Measurements from ENCODE around the gene GRAMD2B. TPM values are rescaled to one million over a fixed set of nuclear protein-coding genes. Genes with fewer than 3 reads are reported as not detected.
A peak's percentile ranks its signal among the peaks of the same experiment; 100 is the strongest.
"Not testable (repeated sequence)": the region's sequence is repeated elsewhere in the genome, so short reads cannot be mapped to it uniquely, and the experiment has no call there.

The GRAMD2B gene, protein sequence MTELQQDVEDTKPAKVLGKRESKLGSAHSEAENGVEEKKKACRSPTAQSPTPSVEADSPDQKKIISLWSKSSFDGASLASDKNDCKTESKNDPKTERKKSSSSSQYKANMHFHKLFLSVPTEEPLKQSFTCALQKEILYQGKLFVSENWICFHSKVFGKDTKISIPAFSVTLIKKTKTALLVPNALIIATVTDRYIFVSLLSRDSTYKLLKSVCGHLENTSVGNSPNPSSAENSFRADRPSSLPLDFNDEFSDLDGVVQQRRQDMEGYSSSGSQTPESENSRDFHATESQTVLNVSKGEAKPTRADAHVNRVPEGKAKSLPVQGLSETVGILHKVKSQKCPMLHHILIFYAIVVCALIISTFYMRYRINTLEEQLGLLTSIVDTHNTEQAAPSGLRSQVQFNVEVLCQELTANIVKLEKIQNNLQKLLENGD
- 8.9 TPM for total RNA-seq

DNA sequence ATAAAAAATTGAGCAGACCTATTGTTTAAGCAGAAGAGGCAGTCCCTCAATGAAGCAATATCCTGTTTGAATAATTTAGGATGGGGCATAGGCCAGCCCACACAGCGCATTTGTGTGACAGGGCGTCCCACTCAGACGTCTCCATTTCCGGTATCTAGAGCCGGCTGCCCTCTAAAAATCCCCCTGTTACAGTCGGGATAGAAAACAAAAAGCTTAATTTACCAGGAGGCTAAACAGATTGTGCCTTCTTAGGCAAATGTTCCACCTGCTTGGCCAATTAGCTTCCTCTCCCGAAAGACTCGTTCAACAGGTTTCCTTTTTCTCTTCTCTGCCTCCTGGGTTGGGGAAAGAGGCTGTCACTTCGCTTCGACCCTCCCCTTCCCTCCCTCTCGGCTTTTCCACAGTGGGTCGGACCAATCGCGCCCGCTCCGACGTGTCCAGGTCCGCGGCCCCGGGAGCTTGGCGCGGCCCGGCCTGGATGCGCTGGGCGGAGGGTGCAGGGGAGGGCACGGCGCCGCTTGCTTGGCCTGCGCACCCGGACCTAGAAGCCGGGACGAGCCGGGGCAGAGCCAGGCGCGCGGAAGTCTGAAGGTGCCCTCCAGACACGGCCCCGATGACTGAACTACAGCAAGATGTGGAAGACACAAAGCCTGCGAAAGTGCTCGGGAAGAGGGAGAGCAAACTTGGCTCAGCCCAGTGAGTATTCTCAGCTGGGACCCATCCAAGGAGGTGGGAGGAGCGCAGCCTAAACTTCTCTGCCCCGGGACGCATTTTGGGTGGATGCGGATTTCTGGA lies at the start of gene GRAMD2B:
TSS of gene GRAMD2B (plus strand) at position 416 of the 795 bp plus-strand sequence. CDS start at position 614, 198 bp downstream.
- Histone ChIP-seq H3K4me3 (ENCODE audit: low read length in 3 of 3) (peak within 1 kb of the TSS; percentile 73 to 91 (median 77)), H3K36me3 (ENCODE audit: control insufficient read depth in 3 of 3, insufficient read depth in 3 of 3, low read length in 3 of 3) (no peaks in the 10 kb centered on the region), H3K9me3 (ENCODE audit: control insufficient read depth in 3 of 3, low read length in 3 of 3) (no peaks in the 10 kb centered on the region), H3K4me1 (ENCODE audit: control insufficient read depth in 3 of 3, insufficient read depth in 3 of 3, low read length in 3 of 3) (peaks cover 0 to 16% (median 7%) of the 10 kb centered on the region in 3 donors), H3K27me3 (ENCODE audit: control insufficient read depth in 3 of 3, insufficient read depth in 3 of 3, low read length in 3 of 3) (no peaks in the 10 kb centered on the region), H3K27ac (ENCODE audit: low read depth, low read length) (peak within 1 kb of the TSS; percentile 86), H3K9ac (ENCODE audit: low read depth in 1 of 3, low read length in 3 of 3) (peak within 1 kb of the TSS; percentile 81 to 91 (median 83))

DNA sequence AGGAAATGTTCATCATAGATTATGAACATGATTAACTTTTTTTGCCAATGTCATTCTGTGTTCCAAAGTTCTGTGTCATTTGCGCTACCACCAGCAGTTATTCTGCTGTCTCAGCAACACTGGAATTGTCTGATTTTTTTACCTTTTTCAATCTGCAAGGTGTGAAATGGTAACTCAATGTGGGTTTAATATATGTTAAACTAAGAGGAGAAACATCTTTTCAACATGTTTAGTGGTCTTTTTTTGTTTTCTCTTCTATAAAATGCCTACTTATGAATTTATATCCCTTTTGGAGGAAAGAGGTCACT lies 49.1 kb upstream of the GRAMD2B start:
- Histone ChIP-seq H3K27me3 (ENCODE audit: control insufficient read depth in 3 of 3, insufficient read depth in 3 of 3, low read length in 3 of 3) (no peaks in the 10 kb centered on the region), H3K27ac (ENCODE audit: low read depth, low read length) (no peak overlapping the region), H3K36me3 (ENCODE audit: control insufficient read depth in 3 of 3, insufficient read depth in 3 of 3, low read length in 3 of 3) (no peaks in the 10 kb centered on the region), H3K9me3 (ENCODE audit: control insufficient read depth in 3 of 3, low read length in 3 of 3) (no peaks in the 10 kb centered on the region), H3K4me1 (ENCODE audit: control insufficient read depth in 3 of 3, insufficient read depth in 3 of 3, low read length in 3 of 3) (no peaks in the 10 kb centered on the region), H3K9ac (ENCODE audit: low read depth in 1 of 3, low read length in 3 of 3) (no peak overlapping the region), H3K4me3 (ENCODE audit: low read length in 3 of 3) (no peak overlapping the region)

DNA sequence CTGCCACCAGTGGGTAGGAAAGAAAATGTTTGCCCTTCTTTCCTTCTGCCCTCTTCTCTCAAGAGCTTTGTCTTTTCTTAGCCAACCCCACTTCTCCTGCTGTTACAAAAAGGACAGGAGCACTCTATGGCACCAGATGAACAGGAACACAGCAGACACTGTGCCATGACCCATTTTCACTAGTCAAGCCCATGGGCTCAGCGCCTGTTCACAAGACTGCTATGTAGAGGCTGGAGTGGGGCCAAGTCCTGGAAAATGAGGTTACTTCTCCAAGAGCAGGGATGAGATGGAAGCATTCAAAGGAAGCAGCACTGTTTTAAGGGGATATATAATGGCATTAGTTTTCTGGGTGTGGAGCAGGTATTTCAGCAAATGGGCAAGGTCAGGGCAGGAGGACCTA lies 46.8 kb upstream of the GRAMD2B start:
- no peak overlapping the region for H3K4me3 ChIP-seq (ENCODE audit: low read length in 3 of 3)
- no peak overlapping the region for H3K27ac ChIP-seq (ENCODE audit: low read depth, low read length)
- no peaks in the 10 kb centered on the region for H3K36me3 ChIP-seq (ENCODE audit: control insufficient read depth in 3 of 3, insufficient read depth in 3 of 3, low read length in 3 of 3)
- H3K9me3 ChIP-seq (ENCODE audit: control insufficient read depth in 3 of 3, low read length in 3 of 3): peaks cover 0 to 3% (median 0%) of the 10 kb centered on the region in 3 donors
- H3K27me3 ChIP-seq (ENCODE audit: control insufficient read depth in 3 of 3, insufficient read depth in 3 of 3, low read length in 3 of 3): no peaks in the 10 kb centered on the region
- no peak overlapping the region for H3K9ac ChIP-seq (ENCODE audit: low read depth in 1 of 3, low read length in 3 of 3)
- no peaks in the 10 kb centered on the region for H3K4me1 ChIP-seq (ENCODE audit: control insufficient read depth in 3 of 3, insufficient read depth in 3 of 3, low read length in 3 of 3)

DNA sequence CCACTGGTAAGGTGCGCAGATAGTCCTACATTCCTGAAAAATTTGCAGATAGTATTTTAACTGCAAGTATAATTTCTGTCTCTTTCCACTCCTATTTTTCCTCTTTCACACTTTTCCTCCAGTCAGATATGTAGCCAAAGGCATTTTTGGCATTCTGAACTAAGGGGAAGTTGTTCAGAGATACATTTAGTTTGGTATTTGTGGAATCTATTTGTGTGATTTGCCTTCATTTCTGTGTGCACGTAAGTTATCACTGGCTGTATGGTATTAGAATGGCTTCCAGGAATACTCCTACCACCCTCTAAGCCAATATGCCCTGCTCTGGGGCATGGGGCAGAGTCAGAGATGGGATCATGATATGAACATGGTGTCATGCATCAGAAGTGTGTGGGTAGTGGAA lies 45.8 kb upstream of the GRAMD2B start:
- H3K4me3 ChIP-seq (ENCODE audit: low read length in 3 of 3): no peak overlapping the region
- no peaks in the 10 kb centered on the region for H3K4me1 ChIP-seq (ENCODE audit: control insufficient read depth in 3 of 3, insufficient read depth in 3 of 3, low read length in 3 of 3)
- no peaks in the 10 kb centered on the region for H3K36me3 ChIP-seq (ENCODE audit: control insufficient read depth in 3 of 3, insufficient read depth in 3 of 3, low read length in 3 of 3)
- no peak overlapping the region for H3K27ac ChIP-seq (ENCODE audit: low read depth, low read length)
- no peak overlapping the region for H3K9ac ChIP-seq (ENCODE audit: low read depth in 1 of 3, low read length in 3 of 3)
- no peaks in the 10 kb centered on the region for H3K27me3 ChIP-seq (ENCODE audit: control insufficient read depth in 3 of 3, insufficient read depth in 3 of 3, low read length in 3 of 3)
- H3K9me3 ChIP-seq (ENCODE audit: control insufficient read depth in 3 of 3, low read length in 3 of 3): peaks cover 0 to 3% (median 0%) of the 10 kb centered on the region in 3 donors

DNA sequence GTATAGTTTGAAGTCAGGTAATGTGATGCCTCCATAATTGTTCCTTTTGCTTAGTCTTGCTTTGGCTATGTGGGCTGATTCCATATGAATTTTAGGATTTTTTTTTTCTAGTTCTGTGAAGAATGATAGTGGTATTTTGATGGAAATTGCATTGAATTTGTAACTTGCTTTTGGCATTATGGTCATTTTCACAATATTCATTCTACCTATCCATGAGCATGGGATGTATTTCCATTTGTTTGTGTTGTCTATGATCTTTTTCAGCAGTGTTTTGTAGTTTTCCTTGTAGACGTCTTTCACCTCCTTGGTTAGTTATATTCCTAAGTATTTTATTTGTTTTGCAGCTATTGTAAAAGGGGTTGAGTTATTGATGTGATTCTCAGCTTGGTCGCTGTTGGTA lies 42.9 kb upstream of the GRAMD2B start:
- not testable (repeated sequence) for H3K36me3 ChIP-seq (ENCODE audit: control insufficient read depth in 3 of 3, insufficient read depth in 3 of 3, low read length in 3 of 3); H3K27me3 ChIP-seq (ENCODE audit: control insufficient read depth in 3 of 3, insufficient read depth in 3 of 3, low read length in 3 of 3); H3K4me3 ChIP-seq (ENCODE audit: low read length in 3 of 3); H3K27ac ChIP-seq (ENCODE audit: low read depth, low read length); H3K9me3 ChIP-seq (ENCODE audit: control insufficient read depth in 3 of 3, low read length in 3 of 3); H3K9ac ChIP-seq (ENCODE audit: low read depth in 1 of 3, low read length in 3 of 3)
- peaks cover 15 to 16% (median 15%) of the 10 kb centered on the region in 3 donors for H3K4me1 ChIP-seq (ENCODE audit: control insufficient read depth in 3 of 3, insufficient read depth in 3 of 3, low read length in 3 of 3)

DNA sequence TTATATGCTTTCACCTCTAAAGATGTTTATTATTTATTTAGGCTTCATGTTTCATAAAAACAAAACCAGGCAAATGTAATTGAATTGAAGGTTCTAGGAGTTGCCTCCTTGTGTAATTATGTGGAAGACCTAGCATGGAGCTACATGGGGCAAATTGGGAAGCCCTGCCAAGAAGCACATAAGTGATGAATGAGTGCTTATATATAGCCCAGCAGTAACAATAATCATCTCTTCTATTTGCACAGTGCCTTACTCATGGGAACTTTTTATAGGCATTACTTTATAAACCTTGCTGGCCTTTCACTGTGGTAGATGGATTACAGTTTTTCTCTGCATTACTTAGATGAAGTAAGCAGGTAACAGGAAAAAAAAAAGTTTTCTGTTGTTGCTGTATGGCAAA lies 40.0 kb upstream of the GRAMD2B start:
- Histone ChIP-seq H3K4me1 (ENCODE audit: control insufficient read depth in 3 of 3, insufficient read depth in 3 of 3, low read length in 3 of 3) (peaks cover 22 to 26% (median 25%) of the 10 kb centered on the region in 3 donors), H3K36me3 (ENCODE audit: control insufficient read depth in 3 of 3, insufficient read depth in 3 of 3, low read length in 3 of 3) (no peaks in the 10 kb centered on the region), H3K27ac (ENCODE audit: low read depth, low read length) (peak overlapping the region; percentile 73), H3K9me3 (ENCODE audit: control insufficient read depth in 3 of 3, low read length in 3 of 3) (peaks cover 0 to 3% (median 0%) of the 10 kb centered on the region in 3 donors), H3K9ac (ENCODE audit: low read depth in 1 of 3, low read length in 3 of 3) (no peak overlapping the region), H3K4me3 (ENCODE audit: low read length in 3 of 3) (no peak overlapping the region), H3K27me3 (ENCODE audit: control insufficient read depth in 3 of 3, insufficient read depth in 3 of 3, low read length in 3 of 3) (no peaks in the 10 kb centered on the region)

DNA sequence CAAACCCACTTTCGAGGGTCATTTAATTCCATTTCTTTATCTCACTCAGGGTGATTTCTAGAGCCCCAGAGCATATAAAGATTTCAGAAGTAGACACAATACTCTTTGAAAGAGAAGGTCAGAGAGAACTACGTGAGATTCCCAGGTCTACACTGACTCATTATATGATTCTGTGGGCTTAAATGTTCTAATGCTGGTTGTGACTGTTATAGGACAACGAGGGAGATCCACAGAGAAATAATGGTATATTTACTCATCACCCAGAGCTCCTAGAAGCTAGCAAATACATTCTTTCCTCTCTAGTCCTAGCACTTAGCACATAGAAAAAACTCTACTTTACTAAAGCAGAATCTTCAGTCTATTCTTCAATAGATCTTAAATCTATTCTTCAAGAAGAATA lies 39.4 kb upstream of the GRAMD2B start:
- Histone ChIP-seq H3K4me1 (ENCODE audit: control insufficient read depth in 3 of 3, insufficient read depth in 3 of 3, low read length in 3 of 3) (peaks cover 22 to 26% (median 25%) of the 10 kb centered on the region in 3 donors), H3K9me3 (ENCODE audit: control insufficient read depth in 3 of 3, low read length in 3 of 3) (peaks cover 0 to 3% (median 0%) of the 10 kb centered on the region in 3 donors), H3K27me3 (ENCODE audit: control insufficient read depth in 3 of 3, insufficient read depth in 3 of 3, low read length in 3 of 3) (no peaks in the 10 kb centered on the region), H3K4me3 (ENCODE audit: low read length in 3 of 3) (no peak overlapping the region), H3K27ac (ENCODE audit: low read depth, low read length) (peak overlapping the region; percentile 73), H3K9ac (ENCODE audit: low read depth in 1 of 3, low read length in 3 of 3) (no peak overlapping the region), H3K36me3 (ENCODE audit: control insufficient read depth in 3 of 3, insufficient read depth in 3 of 3, low read length in 3 of 3) (no peaks in the 10 kb centered on the region)

DNA sequence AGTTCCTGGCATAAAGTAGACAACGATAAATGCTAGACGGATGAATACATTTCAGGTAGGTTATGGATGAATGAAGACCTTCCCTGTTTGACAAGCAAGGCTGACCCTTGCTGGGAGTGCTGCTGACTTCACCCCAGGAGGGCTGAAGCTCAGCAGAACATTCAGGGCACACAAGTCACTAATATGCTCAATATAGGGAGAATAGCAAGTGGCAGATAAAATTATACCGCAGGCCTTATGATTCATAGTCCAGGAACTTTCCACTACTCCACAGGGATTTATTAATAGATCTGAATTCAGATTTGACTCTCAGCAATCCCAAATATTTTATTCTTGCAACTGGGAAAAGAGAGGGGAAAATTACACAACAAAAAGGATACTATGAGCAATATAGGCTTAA lies 38.2 kb upstream of the GRAMD2B start:
- H3K9ac ChIP-seq (ENCODE audit: low read depth in 1 of 3, low read length in 3 of 3): peak overlapping the region; percentile 28 to 58 (median 30)
- peak overlapping the region; percentile 73 for H3K27ac ChIP-seq (ENCODE audit: low read depth, low read length)
- peaks cover 22 to 26% (median 25%) of the 10 kb centered on the region in 3 donors for H3K4me1 ChIP-seq (ENCODE audit: control insufficient read depth in 3 of 3, insufficient read depth in 3 of 3, low read length in 3 of 3)
- H3K4me3 ChIP-seq (ENCODE audit: low read length in 3 of 3): peak overlapping the region in 2 of 3 donors; percentile 42 to 55
- peaks cover 0 to 3% (median 0%) of the 10 kb centered on the region in 3 donors for H3K9me3 ChIP-seq (ENCODE audit: control insufficient read depth in 3 of 3, low read length in 3 of 3)
- no peaks in the 10 kb centered on the region for H3K27me3 ChIP-seq (ENCODE audit: control insufficient read depth in 3 of 3, insufficient read depth in 3 of 3, low read length in 3 of 3)
- no peaks in the 10 kb centered on the region for H3K36me3 ChIP-seq (ENCODE audit: control insufficient read depth in 3 of 3, insufficient read depth in 3 of 3, low read length in 3 of 3)

DNA sequence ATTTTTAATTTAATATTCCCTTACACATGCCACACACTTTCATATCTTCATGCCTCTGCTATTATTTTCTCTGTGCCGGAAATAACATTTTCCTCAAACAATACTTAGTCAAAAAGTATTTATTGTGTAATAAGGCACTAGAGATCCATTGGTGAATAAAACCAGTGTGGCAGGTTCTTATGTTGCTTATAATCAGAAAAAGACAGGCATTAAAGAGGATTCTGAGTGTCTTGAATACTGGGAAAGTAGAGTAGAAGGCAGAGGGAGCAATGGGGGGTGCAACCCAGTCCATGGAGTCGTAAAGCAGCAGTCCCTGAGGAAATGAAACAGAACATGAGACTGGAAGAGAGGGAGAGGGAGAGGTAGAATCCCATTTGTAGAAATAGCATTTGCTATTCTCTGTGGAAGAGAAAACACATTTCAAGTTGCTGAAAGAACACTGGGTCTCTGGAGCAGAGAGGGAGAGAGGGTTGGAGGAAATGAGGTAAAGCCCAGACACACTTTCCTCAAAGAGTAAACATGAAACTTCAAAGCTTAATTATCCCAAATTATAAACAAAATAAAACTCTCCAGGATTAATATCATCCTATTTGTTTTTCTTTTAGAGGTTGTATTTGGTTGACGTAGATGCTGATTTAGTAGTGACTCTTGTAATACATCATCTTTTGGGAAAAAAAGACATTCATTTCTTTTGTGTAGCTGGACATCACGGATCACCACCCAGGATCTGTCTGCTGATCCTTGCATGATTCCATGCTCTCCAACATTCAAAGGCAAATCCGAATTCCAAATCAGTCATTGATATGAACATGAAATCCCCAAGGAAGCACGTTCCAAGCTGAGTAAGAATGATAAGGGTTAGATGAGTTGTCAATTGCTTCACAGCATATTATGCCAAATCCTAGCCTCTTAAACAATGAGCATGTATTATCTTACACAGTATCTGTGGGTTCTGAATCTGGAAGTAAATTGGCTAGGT lies 37.4 kb upstream of the GRAMD2B start:
- peak overlapping the region in 1 of 3 donors; percentile 34 for H3K9ac ChIP-seq (ENCODE audit: low read depth in 1 of 3, low read length in 3 of 3)
- no peaks in the 10 kb centered on the region for H3K36me3 ChIP-seq (ENCODE audit: control insufficient read depth in 3 of 3, insufficient read depth in 3 of 3, low read length in 3 of 3)
- peak overlapping the region; percentile 73 for H3K27ac ChIP-seq (ENCODE audit: low read depth, low read length)
- H3K4me3 ChIP-seq (ENCODE audit: low read length in 3 of 3): peak overlapping the region in 1 of 3 donors; percentile 16
- no peaks in the 10 kb centered on the region for H3K9me3 ChIP-seq (ENCODE audit: control insufficient read depth in 3 of 3, low read length in 3 of 3)
- H3K4me1 ChIP-seq (ENCODE audit: control insufficient read depth in 3 of 3, insufficient read depth in 3 of 3, low read length in 3 of 3): peaks cover 22 to 26% (median 25%) of the 10 kb centered on the region in 3 donors
- H3K27me3 ChIP-seq (ENCODE audit: control insufficient read depth in 3 of 3, insufficient read depth in 3 of 3, low read length in 3 of 3): no peaks in the 10 kb centered on the region
